Activated CD4-positive, alpha-beta T cell treated with anti-CD3 and anti-CD28 coated beads, Interleukin-10, Interleukin-2, amounts not matched to agents 100 ng/mL and 50 ng/mL, durations not matched to agents 16 hours and 8 hours (primary cell): ENCODE measurements around the gene MPC2.
"Not testable (repeated sequence)": the region's sequence is repeated elsewhere in the genome, so short reads cannot be mapped to it uniquely, and the experiment has no call there.

Experiments
- DNase-seq: peaks from one replicate; pipeline ENCODE4 v3.0.0-alpha.2; 2020

Gene MPC2

DNA sequence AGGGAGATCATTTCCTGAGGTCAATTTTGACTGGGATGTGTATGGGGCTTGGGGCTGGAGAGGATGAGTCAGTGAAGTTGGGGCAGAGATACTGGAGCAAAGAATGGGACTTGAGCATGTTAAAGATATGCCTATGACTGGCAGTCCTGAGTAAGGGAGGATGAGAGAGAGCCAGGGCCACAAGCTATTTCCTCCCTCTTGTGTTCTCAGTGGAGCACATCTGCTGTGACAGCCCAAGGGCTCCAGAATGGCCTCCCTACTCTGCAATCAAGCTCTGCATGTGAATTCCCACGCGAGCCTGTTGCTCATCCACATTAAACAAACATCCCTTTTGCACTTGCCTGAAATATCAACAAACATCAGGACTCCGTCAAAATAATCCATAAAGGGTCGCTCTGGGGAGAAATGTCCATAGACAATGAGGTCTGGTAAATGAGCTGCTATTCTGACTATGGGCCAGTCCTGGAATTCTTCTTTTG, 32.2 kb downstream of the MPC2 start:
- DNase-seq: no peak

DNA sequence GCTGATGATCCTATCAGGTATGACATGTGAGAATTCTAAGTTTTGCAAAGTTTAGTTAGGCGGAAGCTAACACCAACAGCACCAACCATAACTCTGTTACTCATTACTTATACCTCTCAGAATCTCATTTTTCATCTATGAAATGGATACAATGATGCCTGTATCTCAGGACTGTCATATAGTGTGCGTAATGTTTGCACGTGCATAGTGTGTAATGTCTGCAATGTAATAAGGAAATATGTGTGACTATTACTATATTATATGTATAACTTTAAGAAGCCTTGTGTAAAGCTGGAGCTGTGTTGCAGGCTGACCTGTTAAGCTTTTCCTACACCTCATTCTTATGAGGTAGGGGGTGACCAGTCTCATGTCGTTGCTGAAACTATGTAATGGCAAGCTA, 36.0 kb downstream of the MPC2 start:
- DNase-seq: no peak

DNA sequence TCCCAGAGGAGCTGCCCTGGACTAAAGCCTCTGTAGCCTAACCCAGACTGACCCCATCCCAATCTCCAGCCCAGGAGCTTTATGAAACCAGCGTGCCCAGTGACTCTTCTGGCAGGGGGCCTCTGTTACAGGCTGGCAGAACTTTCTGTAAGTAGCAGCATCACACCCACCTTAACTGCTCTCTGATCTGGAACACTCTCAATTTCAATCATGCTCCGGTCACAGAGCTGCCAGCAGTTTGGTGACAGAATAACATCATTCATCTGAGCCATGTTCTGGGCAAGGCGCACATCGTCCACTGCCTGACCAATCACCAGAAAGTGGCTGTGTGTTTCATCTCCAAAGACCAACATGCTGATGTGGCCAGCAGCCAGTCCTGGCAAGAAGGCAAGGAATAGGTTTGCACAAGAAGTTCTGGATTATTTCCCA, 37.6 kb downstream of the MPC2 start:
- DNase-seq: no peak

DNA sequence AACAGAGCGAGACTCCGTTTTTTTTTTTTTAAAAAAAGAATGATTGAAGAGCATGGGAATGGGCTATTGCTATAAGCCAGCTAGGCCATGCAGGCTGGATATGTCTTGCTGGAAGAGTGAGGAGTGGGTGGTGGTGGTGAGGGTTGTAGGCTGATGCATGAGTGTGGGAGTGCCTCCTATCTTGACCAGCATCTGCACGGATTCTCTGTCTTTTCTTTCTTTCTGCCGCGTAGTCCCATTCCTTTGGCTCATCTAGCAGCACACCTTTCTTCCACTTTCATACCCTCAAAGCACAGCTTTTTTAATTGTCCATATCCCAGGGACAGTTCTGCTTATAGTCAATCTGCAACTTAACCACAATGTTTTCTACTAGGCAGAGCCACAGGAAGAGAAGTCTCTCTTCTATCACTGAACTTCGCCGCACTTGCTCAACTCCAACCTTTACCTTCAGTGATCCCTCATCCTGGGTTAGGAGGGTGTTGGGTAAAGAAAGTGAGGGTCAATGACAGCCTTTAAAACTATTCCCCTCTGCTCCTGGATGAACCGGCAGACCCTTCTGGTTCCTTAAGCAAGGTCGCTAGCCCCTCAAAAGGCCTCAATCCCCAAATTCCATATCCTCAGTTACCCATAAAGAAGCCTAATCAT, 38.2 kb downstream of the MPC2 start:
- no peak for DNase-seq

DNA sequence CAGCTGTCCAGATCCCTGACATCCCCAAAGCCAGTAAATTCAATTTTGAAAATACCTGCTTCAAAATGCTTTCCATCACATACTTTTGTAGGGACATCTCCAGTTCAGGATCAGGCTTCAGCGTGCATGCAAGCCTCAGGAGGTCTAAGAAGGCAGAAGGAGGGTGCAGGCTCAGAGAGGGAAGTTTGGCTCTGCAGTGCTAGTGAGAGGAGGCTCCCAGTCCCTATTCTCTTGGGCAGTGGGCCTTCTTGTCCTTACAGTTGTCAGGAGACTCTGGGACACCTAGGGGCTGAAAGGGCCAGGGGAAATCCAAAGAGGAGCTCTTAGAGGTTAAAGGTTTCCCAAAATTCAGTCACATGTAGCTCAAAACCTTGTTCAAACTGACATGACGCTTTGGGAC, 43.1 kb downstream of the MPC2 start:
- no peak for DNase-seq

DNA sequence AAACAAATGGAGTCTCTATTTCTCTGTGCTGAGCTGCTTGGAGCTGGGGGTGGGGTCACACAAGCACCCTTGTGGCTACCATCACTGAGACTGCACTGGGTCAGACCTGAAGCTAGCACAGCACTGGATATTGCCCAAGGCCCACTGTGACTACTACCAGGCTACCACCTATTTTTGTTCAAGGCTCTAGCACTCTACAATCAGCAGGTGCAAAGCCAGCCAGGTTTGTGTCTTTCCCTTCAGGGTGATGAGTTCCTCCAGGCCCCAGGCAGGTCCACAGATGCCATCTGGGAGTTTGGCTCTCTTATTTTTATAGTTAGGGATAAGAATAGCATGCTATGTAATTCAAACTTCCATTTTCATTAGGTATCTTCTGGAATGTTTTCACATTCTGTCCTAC, 46.5 kb downstream of the MPC2 start:
- DNase-seq: no peak

DNA sequence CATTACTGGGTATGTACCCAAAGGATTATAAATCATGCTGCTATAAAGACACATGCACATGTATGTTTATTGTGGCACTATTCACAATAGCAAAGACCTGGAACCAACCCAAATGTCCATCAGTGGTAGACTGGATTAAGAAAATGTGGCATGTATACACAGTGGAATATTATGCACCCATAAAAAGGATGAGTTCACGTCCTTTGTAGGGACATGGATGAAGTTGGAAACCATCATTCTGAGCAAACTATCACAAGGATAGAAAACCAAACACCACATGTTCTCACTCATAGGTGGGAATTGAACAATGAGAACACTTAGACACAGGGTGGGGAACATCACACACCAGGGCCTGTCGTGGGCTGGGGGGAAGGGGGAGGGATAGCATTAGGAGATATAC, 49.7 kb downstream of the MPC2 start:
- DNase-seq: not testable (repeated sequence)

DNA sequence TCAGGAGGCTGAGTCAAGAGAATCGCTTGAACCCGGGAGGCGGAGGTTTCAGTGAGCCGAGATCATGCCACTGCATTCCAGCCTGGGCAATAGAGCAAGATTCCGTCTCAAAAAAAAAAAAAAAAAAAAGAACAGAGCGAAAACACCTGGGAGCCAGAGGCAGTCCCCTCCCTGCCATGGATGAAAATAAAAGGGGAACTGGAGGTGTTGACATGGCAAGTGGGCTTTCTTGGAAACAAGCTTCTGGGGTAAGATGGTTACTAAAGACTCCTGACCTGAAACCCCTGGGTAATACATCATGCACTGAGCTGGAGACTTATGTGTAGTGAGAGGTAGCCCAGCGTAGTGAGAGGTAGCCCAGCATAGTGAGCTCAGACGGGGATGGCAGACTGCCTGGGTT, 54.5 kb downstream of the MPC2 start:
- no peak for DNase-seq

DNA sequence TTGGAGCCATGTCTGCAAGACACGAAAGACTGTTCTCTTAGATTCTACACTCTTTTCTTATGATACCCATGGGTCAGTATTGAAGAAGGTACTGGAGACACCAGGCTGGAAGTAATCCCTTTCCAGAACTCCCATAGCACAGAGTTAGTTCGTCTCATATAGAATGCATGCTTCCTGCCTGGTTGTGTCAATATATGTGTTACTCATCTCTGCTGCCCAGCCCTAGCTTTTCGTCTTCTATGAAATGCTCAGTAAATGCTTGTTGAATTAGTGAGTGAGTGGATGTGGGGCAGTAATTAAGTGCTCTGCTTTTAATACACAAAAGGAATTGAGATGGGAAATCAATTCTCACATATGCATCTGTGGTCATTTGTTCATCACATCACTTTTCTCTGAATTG, 55.1 kb downstream of the MPC2 start:
- DNase-seq: no peak

DNA sequence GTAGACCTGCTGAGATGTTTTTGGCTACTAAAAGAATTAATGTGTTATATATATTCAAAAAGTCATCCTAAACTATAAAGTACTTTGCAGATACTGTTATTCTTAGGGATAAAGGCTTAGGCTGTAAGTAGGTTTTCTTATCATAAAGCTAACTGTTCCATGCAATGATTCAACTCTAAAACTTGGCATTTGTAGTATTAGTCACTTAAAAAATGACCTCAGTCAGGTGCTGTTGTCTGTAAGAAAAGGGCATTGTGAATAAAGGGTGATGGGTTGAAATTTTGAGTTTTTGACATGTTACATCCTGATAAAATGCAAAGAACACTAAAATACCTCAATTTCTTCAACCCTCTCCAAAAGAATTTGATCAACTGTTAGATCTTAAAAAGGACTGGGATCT, 55.8 kb downstream of the MPC2 start:
- no peak for DNase-seq

DNA sequence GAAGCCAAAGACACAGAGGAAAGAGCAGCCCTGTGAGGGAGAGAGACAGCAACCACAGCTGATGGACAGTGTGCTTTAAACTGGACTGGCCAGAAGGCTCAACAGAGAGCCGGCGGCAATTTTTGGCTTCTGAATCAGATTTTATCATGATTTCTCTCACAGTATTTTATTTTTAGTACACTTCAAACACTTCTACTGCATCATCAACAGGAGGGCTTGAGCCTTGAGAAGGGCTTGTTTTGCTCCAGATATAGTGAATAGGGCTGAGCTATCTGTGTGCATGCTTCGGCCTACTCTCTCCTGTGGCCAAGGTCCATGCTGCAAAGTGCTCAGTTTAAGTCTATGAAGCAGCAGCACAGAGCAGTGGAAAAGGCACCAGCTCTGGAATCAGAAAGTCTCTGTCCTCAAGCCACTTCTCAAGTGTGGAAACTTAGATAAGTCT, 56.3 kb downstream of the MPC2 start:
- no peak for DNase-seq

DNA sequence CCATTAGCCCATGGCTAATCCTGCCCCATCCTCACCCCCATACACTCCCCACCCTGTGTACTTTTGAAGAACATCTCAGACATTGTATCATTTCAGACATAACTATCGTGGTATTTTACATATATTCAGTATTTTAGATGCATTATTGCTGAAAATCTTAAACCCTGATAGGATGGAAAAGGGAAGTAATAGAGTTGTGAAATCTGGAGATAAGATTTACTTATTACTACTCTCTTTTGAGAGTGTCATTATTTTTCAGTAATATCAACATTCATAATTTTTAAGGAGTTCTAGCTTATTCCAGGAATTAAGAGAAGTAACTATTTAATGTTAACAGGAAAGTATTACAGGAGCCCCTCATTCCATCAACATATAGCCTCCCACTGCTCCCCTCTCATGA, 57.4 kb downstream of the MPC2 start:
- DNase-seq: no peak

DNA sequence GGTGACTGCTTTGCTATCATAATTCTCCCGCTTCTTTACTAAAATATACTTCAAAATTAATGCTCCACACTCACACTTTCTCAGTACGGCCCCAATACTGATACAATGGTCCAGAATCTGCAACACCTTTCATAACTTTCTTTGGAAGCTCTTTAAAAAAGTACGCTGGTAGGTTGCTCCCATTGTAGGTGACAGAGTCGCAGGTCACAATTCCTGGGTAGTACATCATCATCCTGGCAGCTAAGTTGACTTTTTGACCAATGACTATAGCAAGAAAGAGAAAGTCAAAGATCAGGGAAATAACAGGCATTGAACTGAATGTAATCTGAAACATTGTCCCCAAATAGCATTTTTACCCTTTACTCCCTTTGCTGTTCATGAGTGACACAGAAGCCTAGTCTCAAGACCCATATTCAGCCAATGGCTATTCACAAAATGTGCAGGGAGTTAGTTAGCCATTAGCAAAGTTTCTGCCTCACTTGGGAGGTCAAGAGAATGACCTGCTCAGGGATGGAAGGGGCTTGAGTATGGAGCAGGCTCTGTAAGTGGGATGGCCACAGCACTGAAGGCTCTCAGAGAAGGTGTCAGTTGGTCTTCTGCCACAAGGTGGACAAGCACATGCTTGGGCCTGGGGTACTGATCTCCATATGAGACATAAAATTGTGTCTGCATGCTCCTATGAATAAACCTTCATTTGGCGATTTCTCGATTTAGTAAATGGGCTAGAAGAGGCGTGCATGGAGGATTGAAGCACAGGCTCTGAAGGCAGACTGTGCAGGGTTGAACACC, 58.3 kb downstream of the MPC2 start:
- no peak for DNase-seq

DNA sequence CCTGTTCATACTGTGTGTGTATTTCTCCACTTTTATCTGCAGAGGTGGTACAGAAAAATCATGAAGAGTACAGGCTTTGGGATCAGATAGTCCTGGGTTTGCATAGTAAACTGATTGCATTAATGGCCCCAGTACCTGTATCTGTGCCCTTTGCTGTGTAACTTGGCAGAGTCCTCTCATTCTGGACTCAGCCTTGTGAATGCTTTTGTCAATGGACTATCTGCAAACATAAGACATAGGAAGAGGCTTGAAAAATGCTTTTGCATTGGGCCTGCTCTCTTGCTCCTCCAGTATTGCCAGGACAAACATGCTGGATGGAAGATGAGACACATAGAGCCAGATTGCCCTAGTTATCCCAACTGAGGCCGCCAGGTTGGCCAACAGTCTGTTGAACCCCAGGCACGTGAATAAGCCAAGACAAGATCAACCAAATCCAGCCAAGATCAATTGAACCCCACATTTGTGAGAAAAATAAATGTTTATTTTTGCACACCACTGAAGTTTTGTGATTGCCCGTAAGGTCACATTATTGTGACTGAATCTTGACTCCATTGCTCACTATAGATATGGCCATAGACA, 60.2 kb downstream of the MPC2 start:
- DNase-seq: no peak

DNA sequence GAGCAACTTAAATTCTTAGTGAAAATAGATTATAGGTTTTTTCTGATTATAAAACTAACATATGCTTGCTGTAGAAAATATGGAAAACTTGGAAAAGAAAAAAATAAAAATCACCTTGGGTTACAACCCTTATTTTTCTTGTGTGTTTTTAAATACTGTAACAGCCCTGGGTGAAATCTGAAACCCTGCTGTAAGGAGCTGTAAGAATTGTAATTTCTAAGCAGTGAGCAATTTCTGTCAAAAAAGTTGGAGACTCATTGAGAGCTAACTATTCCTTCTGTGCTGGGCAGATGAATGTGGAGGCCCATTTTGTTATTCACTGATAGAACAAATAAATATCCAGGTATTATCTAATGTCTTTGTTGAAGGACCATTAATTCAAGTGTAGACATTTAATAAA, 65.5 kb downstream of the MPC2 start:
- no peak for DNase-seq

DNA sequence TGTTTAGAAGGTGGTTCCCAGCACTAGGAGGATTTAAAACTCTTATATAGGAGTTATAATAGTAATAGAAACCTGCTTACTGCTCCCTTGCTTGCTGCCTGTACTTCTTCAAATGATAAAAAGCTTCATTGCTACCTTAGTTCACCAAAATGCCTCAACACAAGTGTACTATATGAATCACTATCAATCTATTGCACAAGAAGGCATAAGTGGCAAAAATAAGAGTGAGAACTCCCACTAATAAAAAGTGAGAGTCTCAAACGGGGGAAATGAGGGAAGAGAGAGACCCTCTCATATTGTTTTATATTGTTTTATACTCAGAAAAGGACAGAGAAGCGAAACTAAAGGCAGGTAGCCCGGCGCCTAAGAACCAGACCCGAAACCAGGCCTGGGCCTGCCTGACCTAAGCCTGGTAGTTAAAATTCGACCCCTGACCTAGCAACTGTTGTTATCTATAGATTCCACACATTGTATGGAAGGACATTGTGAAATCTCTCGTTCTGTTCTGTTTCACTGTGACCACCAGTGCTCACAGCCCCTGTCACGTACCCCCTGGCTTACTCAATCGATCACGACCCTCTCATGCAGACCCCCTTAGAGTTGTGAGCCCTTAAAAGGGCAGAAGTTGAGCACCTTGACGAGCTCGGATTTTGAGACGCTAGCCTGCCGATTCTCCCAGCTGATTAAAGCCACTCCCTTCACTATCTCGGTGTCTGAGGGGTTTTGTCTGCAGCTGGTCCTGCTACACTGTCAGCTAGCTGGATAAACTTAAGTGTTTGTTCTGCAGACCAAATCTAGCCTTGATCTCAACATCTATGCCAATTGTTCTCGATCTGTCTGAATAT, 67.5 kb downstream of the MPC2 start:
- DNase-seq: not testable (repeated sequence)

DNA sequence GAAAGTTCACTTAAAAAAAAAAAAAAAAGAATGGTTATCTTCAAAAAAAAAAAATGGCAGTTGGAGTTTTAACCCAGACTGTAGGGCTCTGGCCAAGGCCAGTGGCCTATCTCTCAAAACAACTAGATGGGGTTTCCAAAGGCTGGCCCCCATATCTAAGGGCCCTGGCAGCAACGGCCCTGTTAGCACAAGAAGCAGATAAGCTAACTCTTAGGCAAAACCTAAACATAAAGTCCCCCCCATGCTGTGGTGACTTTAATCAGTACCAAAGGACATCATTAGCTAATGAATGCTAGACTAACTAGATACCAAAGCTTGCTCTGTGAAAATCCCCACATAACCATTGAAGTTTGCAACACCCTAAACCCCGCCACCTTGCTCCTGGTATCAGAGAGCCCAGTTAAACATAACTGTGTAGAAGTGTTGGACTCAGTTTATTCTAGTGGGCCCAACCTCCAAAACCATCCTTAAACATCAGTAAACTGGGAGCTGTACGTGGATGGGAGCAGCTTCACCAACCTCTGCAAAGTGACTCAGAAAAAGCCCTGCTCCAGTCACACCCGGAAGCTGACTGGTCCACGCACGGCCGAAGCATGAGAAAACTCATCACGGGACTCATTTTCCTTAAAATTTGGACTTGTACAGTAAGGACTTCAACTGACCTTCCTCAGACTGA, 70.0 kb downstream of the MPC2 start:
- not testable (repeated sequence) for DNase-seq
